HepG2 (cell line): ENCODE measurements around the gene PKMYT1. TPM values are rescaled to one million over a fixed set of nuclear protein-coding genes. Genes with fewer than 3 reads are reported as not detected.
A peak's percentile ranks its signal among the peaks of the same experiment; 100 is the strongest.

ENCODE experiments used
- AGO1 ChIP-seq: fragments of 200-400 bp; formaldehyde crosslinking; IDR thresholded peaks from 2 replicates; pipeline ENCODE4 v1.6.1; 2017; ENCODE audit warnings: mild to moderate bottlenecking, low read depth, low read length, moderate library complexity; ENCODE audit not compliant: poor library complexity, severe bottlenecking
- ARID2 ChIP-seq: sonication (generic); formaldehyde crosslinking; IDR thresholded peaks from 2 replicates; pipeline ENCODE4 v1.8.1; 2022; ENCODE audit warnings: mild to moderate bottlenecking, missing genetic modification reagents, borderline replicate concordance
- KDM2A ChIP-seq: sonication (generic); formaldehyde crosslinking; IDR thresholded peaks from 2 replicates; pipeline ENCODE4 v1.4.0; 2020; ENCODE audit warnings: low read depth, missing genetic modification reagents, borderline replicate concordance
- TCF7 ChIP-seq: sonication (generic); IDR thresholded peaks from 2 replicates; pipeline ENCODE4 v1.6.1; 2016; ENCODE audit warnings: antibody characterized with exemption, low read depth
- TSC22D2 ChIP-seq: sonication (generic); formaldehyde crosslinking; IDR thresholded peaks from 2 replicates; pipeline ENCODE4 v1.5.1; 2020; ENCODE audit warnings: missing genetic modification reagents, mild to moderate bottlenecking, borderline replicate concordance
- ZNF264 ChIP-seq: sonication (generic); formaldehyde crosslinking; IDR thresholded peaks from 2 replicates; pipeline ENCODE4 v1.4.0; 2020; ENCODE audit warnings: missing genetic modification reagents
- ZNF432 ChIP-seq: sonication (generic); formaldehyde crosslinking; IDR thresholded peaks from 2 replicates; pipeline ENCODE4 v1.5.0; 2020; ENCODE audit warnings: missing genetic modification reagents, mild to moderate bottlenecking, borderline replicate concordance
- ZNF547 ChIP-seq: sonication (generic); formaldehyde crosslinking; IDR thresholded peaks from 2 replicates; pipeline ENCODE4 v1.5.1; 2020; ENCODE audit warnings: mild to moderate bottlenecking, missing genetic modification reagents
- ZNF746 ChIP-seq: sonication (generic); formaldehyde crosslinking; IDR thresholded peaks from 2 replicates; pipeline ENCODE4 v1.8.0; 2022; ENCODE audit warnings: mild to moderate bottlenecking, missing genetic modification reagents
- ZNF780A ChIP-seq: sonication (generic); formaldehyde crosslinking; IDR thresholded peaks from 2 replicates; pipeline ENCODE4 v1.8.0; 2022; ENCODE audit warnings: mild to moderate bottlenecking, missing genetic modification reagents, moderate library complexity
- polyA plus RNA-seq, 8 experiments: library from polyadenylated mRNA; depleted of rRNA in 3 of 8; stranded (reverse) in 7 of 8; unstranded in 1 of 8; fragments of >200 nt; fragmentation: Illumina TruSeq in 4 of 8; extraction: Trizol in 4 of 8; gene quantifications; 2 replicates each; pipeline versions ENCODE4 v1.2.1 to v1.2.3, GENCODE V29; 2011 to 2016; ENCODE audit warnings: low read depth in 4 of 8, missing spikeins in 1 of 8, mixed read lengths in 1 of 8; ENCODE audit not compliant: insufficient read depth in 1 of 8
- total RNA-seq, 5 experiments: library from RNA; depleted of rRNA; stranded (reverse); fragments of >200 nt; fragmentation: Illumina TruSeq; extraction: Trizol; gene quantifications; 2 replicates each; pipeline ENCODE4 v1.2.3, GENCODE V29; 2016; ENCODE audit warnings: low read depth in 1 of 5
- TF ChIP-seq, protein P1 (sequence below): sonication (generic); formaldehyde crosslinking; IDR thresholded peaks from 2 replicates; pipeline ENCODE4 v1.4.0; 2020; ENCODE audit warnings: mild to moderate bottlenecking, missing genetic modification reagents
- TF ChIP-seq, protein P2 (sequence below): sonication (generic); formaldehyde crosslinking; IDR thresholded peaks from 2 replicates; pipeline ENCODE4 v1.5.0; 2020; ENCODE audit warnings: missing genetic modification reagents
- TF ChIP-seq, protein P3 (sequence below): sonication (generic); formaldehyde crosslinking; IDR thresholded peaks from 2 replicates; pipeline ENCODE4 v1.5.0; 2020; ENCODE audit warnings: missing genetic modification reagents
- TF ChIP-seq, protein P4 (sequence below): sonication (generic); formaldehyde crosslinking; IDR thresholded peaks from 2 replicates; pipeline ENCODE4 v1.4.0; 2020; ENCODE audit warnings: missing genetic modification reagents
- TF ChIP-seq, protein P5 (sequence below): sonication (generic); formaldehyde crosslinking; IDR thresholded peaks from 2 replicates; pipeline ENCODE4 v1.5.0; 2020; ENCODE audit warnings: missing genetic modification reagents

The PKMYT1 gene
- total and polyA plus RNA-seq, 2 of the 13 experiments (the other 11 are each of a cell fraction or from before 2014, with no cell fraction given) = 7.0 to 27.8 TPM

DNA sequence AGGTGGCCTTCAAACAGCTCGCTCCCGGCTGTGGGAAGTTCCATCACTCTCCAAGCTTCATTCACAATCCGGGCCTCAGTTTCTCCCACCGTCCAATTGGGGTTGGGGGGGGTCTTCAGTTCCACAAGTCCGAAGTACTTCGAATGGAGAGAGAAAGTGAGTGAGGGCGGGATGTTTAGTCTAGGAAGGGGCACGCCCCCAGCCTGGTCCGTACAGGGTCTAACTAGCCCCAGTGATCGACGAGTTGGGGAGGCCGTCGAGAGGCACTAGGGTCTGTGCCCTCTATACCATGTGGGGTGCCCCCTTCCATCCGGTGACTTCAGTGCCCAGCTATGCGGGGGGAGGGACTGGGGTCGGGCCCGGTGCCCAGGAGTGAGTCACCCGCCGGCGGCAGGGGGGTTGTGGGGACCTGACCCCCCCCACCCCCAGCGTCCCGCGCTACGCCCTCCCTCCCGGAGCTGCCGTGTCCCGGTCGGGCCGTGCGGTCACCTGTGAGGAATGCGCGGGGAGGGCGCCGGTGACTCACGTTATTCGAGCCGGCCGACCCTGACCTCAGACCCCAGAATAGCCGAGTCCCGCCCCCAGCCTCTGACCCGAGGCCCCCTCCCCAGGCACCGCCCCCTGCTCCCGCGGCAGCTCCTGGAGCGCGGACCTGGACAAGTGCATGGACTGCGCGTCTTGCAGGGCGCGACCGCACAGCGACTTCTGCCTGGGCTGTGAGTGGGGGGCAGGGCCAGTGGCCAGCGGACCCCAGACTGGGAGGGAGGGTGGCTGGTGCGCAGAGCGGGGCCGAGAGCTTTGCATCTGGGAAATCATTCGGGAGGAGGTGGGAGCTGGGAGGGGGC, 40.6 kb upstream of the PKMYT1 start (continued):
- TF ChIP-seq, protein P1, sequence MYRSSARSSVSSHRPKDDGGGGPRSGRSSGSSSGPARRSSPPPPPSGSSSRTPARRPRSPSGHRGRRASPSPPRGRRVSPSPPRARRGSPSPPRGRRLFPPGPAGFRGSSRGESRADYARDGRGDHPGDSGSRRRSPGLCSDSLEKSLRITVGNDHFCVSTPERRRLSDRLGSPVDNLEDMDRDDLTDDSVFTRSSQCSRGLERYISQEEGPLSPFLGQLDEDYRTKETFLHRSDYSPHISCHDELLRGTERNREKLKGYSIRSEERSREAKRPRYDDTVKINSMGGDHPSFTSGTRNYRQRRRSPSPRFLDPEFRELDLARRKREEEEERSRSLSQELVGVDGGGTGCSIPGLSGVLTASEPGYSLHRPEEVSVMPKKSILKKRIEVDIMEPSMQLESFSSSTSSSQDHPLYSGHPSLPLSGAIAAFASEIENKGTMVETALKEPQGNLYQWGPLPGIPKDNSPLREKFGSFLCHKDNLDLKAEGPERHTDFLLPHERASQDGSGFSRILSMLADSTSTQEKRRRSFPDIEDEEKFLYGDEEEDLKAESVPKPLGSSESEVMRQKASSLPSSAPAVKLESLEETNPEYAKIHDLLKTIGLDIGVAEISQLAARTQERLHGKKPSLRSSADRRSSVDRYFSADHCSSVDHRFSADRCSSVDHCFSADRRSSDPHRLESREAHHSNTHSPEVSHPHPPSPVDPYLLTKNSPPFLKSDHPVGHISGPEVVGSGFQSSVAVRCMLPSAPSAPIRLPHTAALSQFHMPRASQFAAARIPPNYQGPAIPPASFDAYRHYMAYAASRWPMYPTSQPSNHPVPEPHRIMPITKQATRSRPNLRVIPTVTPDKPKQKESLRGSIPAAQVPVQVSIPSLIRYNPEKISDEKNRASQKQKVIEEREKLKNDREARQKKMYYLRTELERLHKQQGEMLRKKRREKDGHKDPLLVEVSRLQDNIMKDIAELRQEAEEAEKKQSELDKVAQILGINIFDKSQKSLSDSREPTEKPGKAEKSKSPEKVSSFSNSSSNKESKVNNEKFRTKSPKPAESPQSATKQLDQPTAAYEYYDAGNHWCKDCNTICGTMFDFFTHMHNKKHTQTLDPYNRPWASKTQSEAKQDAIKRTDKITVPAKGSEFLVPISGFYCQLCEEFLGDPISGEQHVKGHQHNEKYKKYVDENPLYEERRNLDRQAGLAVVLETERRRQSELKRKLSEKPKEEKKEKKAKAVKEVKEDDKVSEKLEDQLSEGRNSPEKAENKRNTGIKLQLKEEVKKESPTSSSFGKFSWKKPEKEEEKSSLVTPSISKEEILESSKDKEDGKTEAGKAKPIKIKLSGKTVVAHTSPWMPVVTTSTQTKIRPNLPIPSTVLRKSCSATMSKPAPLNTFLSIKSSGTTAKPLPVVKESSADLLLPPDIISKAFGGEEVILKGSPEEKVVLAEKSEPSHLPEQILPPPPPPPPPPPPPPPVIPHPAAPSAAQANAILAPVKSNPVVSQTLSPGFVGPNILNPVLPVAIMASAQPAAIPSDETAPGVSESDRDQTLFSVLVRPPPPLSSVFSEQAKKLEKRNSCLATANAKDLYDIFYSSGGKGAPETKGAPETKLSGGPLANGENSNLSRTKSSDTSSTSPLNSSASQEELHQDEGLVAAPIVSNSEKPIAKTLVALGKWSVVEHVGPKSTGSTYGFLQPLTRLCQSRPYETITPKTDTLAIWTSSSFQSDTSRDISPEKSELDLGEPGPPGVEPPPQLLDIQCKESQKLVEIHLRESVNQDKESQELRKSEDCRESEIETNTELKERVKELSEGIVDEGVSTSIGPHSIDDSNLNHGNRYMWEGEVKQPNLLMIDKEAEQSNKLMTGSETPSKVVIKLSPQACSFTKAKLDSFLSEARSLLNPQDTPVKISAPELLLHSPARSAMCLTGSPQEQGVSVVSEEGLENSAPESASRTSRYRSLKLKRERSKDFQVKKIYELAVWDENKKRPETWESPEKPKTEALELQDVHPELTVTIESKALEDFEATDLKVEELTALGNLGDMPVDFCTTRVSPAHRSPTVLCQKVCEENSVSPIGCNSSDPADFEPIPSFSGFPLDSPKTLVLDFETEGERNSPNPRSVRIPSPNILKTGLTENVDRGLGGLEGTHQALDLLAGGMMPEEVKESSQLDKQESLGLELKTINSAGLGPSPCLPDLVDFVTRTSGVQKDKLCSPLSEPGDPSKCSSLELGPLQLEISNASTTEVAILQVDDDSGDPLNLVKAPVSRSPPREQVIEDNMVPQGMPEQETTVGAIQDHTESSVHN = no peak; the same call in 1 of the 2 replicates
- TF ChIP-seq, protein P2, sequence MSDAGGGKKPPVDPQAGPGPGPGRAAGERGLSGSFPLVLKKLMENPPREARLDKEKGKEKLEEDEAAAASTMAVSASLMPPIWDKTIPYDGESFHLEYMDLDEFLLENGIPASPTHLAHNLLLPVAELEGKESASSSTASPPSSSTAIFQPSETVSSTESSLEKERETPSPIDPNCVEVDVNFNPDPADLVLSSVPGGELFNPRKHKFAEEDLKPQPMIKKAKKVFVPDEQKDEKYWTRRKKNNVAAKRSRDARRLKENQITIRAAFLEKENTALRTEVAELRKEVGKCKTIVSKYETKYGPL = no peak; the same call in 1 of the 2 replicates
- TF ChIP-seq ZNF746 (peak; percentile 99), TSC22D2 (CRISPR knock-in tag) (no peak), ZNF432 (CRISPR knock-in tag) (no peak), KDM2A (peak; percentile 80; the same call in 1 of the 2 replicates), ARID2 (CRISPR knock-in tag) (peak; percentile 64; the same call in 1 of the 2 replicates), AGO1 (peak; percentile 70), TCF7 (0 out of 2 replicates have a peak, but pooled peaks have one; percentile 31), ZNF547 (CRISPR knock-in tag) (peak; percentile 75; the same call in 1 of the 2 replicates), ZNF780A (CRISPR knock-in tag) (0 out of 2 replicates have a peak, but pooled peaks have one; percentile 15), ZNF264 (CRISPR knock-in tag) (no peak)
- TF ChIP-seq, protein P3, sequence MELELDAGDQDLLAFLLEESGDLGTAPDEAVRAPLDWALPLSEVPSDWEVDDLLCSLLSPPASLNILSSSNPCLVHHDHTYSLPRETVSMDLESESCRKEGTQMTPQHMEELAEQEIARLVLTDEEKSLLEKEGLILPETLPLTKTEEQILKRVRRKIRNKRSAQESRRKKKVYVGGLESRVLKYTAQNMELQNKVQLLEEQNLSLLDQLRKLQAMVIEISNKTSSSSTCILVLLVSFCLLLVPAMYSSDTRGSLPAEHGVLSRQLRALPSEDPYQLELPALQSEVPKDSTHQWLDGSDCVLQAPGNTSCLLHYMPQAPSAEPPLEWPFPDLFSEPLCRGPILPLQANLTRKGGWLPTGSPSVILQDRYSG (CRISPR knock-in tag) = no peak
- TF ChIP-seq, protein P4, sequence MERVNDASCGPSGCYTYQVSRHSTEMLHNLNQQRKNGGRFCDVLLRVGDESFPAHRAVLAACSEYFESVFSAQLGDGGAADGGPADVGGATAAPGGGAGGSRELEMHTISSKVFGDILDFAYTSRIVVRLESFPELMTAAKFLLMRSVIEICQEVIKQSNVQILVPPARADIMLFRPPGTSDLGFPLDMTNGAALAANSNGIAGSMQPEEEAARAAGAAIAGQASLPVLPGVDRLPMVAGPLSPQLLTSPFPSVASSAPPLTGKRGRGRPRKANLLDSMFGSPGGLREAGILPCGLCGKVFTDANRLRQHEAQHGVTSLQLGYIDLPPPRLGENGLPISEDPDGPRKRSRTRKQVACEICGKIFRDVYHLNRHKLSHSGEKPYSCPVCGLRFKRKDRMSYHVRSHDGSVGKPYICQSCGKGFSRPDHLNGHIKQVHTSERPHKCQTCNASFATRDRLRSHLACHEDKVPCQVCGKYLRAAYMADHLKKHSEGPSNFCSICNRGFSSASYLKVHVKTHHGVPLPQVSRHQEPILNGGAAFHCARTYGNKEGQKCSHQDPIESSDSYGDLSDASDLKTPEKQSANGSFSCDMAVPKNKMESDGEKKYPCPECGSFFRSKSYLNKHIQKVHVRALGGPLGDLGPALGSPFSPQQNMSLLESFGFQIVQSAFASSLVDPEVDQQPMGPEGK (CRISPR knock-in tag) = peak; percentile 99
- TF ChIP-seq, protein P5, sequence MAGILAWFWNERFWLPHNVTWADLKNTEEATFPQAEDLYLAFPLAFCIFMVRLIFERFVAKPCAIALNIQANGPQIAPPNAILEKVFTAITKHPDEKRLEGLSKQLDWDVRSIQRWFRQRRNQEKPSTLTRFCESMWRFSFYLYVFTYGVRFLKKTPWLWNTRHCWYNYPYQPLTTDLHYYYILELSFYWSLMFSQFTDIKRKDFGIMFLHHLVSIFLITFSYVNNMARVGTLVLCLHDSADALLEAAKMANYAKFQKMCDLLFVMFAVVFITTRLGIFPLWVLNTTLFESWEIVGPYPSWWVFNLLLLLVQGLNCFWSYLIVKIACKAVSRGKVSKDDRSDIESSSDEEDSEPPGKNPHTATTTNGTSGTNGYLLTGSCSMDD (CRISPR knock-in tag) = no peak
